ENCODE measurements around the gene SLC26A5. TPM values are rescaled to one million over a fixed set of nuclear protein-coding genes. Genes with fewer than 3 reads are reported as not detected.

Gene SLC26A5
- total RNA-seq, 4 donors from 2014 or later: 0.20 to 0.42 TPM; not detected in 2

DNA sequence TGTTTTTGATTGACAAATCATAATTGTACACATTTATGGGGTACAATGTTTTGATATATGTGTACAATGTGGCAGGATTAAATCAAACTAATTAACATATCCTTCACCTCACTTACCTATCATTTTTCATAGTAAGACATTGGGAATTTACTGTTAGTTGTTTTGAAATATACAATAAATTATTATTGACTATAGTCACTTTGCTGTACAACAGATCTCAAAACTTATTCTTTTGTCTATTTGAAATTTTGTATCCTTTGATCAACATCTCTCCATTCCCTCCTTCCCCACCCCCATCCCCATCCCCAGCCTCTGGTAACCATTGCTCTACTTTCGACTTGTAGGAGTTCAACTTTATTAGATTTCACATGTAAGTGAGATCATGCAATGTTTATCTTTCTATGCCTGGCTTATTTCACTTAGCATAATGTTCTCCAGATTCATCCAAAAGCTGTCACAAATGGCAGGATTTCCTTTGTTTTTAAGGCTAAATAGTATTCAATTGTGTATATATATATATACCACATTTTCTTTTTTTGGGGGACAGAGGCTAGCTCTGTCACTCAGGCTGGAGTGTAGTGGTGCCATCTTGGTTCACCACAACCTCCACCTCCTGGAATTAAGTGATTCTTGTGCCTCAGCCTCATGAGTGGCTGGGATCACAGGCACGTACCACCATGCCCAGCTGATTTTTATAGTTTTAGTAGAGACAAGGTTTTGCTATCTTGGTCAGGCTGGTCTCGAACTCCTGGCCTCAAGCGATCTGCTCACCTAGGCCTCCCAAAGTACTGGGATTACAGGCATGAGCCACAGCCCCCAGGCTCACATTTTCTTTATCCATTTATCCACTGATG is 23.3 kb upstream of the SLC26A5 start:
- H3K27me3 ChIP-seq: no peaks in the 10 kb centered on the region
- H3K36me3 ChIP-seq: no peaks in the 10 kb centered on the region
- no peak overlapping the region for H3K27ac ChIP-seq
- no peak for DNase-seq (ENCODE audit: low spot score in 2 of 2)
- H3K9me3 ChIP-seq: no peaks in the 10 kb centered on the region
- no peaks in the 10 kb centered on the region for H3K4me1 ChIP-seq
- TF ChIP-seq POLR2A (IDR thresholded peaks at IDR 0.05) (no peak), EP300 (IDR thresholded peaks at IDR 0.05) (no peak)
- TF ChIP-seq, protein P1, sequence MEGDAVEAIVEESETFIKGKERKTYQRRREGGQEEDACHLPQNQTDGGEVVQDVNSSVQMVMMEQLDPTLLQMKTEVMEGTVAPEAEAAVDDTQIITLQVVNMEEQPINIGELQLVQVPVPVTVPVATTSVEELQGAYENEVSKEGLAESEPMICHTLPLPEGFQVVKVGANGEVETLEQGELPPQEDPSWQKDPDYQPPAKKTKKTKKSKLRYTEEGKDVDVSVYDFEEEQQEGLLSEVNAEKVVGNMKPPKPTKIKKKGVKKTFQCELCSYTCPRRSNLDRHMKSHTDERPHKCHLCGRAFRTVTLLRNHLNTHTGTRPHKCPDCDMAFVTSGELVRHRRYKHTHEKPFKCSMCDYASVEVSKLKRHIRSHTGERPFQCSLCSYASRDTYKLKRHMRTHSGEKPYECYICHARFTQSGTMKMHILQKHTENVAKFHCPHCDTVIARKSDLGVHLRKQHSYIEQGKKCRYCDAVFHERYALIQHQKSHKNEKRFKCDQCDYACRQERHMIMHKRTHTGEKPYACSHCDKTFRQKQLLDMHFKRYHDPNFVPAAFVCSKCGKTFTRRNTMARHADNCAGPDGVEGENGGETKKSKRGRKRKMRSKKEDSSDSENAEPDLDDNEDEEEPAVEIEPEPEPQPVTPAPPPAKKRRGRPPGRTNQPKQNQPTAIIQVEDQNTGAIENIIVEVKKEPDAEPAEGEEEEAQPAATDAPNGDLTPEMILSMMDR (IDR thresholded peaks at IDR 0.05): no peak
- 87 to 88% methylated on average over 4 of the region's 4 CpGs for WGBS, 2 donors
- no peak overlapping the region for H3K4me3 ChIP-seq

DNA sequence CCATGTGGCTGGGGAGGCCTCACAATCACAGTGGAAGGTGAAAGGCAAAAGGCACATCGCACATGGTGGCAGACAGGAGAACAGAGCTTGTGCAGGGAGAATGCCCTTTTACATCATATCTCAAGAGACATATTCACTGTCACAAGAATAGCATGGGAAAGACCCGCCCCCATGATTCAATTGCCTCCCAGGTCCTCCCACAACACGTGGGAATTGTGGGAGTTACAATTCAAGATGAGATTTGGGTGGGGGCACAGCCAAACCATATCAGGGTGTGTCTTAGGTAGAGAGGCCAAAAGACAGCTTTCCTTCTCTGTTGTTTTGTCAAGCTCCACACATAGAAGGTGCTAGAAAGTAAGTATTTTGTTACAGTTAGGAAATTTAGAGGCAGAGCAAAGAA is 20.8 kb upstream of the SLC26A5 start:
- WGBS, 2 donors: 52 to 55% methylated on average over 3 of the region's 3 CpGs
- TF ChIP-seq EP300 (IDR thresholded peaks at IDR 0.05): no peak
- TF ChIP-seq POLR2A (IDR thresholded peaks at IDR 0.05): no peak
- TF ChIP-seq, protein P1 (IDR thresholded peaks at IDR 0.05): no peak

GRCh38 chr7:103462358-103462757 is 16.4 kb upstream of the SLC26A5 start:
- Histone ChIP-seq H3K9me3 (peaks cover 0 to 15% (median 0%) of the 10 kb centered on the region in 4 donors), H3K36me3 (no peaks in the 10 kb centered on the region), H3K4me1 (no peaks in the 10 kb centered on the region), H3K27ac (no peak overlapping the region), H3K4me3 (no peak overlapping the region), H3K27me3 (no peaks in the 10 kb centered on the region)
- 78 to 81% methylated on average over 7 of the region's 7 CpGs for WGBS, 2 donors
- TF ChIP-seq, protein P1 (IDR thresholded peaks at IDR 0.05): no peak
- TF ChIP-seq POLR2A (IDR thresholded peaks at IDR 0.05) (no peak), EP300 (IDR thresholded peaks at IDR 0.05) (no peak)
- DNase-seq (ENCODE audit: low spot score in 2 of 2): no peak

More for the DNA sequence above, 20.8 kb upstream of the SLC26A5 start:
- Histone ChIP-seq H3K9me3 (peaks cover 0 to 4% (median 0%) of the 10 kb centered on the region in 4 donors), H3K27ac (no peak overlapping the region), H3K4me3 (no peak overlapping the region), H3K27me3 (no peaks in the 10 kb centered on the region), H3K36me3 (no peaks in the 10 kb centered on the region), H3K4me1 (no peaks in the 10 kb centered on the region)
- no peak for DNase-seq (ENCODE audit: low spot score in 2 of 2)

GRCh38 chr7:103447073-103447960 is 1.3 kb upstream of the SLC26A5 start:
- peaks cover 0 to 20% (median 3%) of the 10 kb centered on the region in 4 donors for H3K4me1 ChIP-seq
- H3K4me3 ChIP-seq: no peak overlapping the region
- H3K9me3 ChIP-seq: no peaks in the 10 kb centered on the region
- WGBS, 2 donors: 17 to 18% methylated on average over 17 of the region's 17 CpGs
- H3K27ac ChIP-seq: no peak overlapping the region
- no peaks in the 10 kb centered on the region for H3K36me3 ChIP-seq
- DNase-seq (ENCODE audit: low spot score in 2 of 2): peak in 1 of 2 donors; percentile 20
- H3K27me3 ChIP-seq: peaks cover 0 to 44% of the 10 kb centered on the region in 2 donors
- no peak for TF ChIP-seq POLR2A (IDR thresholded peaks at IDR 0.05)
- TF ChIP-seq, protein P1 (IDR thresholded peaks at IDR 0.05): peak; percentile 24 to 54 (median 35)
- TF ChIP-seq EP300 (IDR thresholded peaks at IDR 0.05): no peak
